Adrenal gland (tissue), 12 donors: ENCODE measurements around the gene UPK1A. TPM values are rescaled to one million over a fixed set of nuclear protein-coding genes. Genes with fewer than 3 reads are reported as not detected.

Source experiments
- DNase-seq, 7 donors: peaks; one replicate each; pipeline ENCODE4 v3.0.0-alpha.2; 2019 to 2020
- H3K27ac ChIP-seq, 5 donors: fragments of 200-600 bp; sonication (generic) in 4 of 5; 1 replicate in 3 of 5; 2 replicates in 2 of 5; pipeline versions ENCODE4 v1.5.1 to v1.8.0; 2016 to 2020; ENCODE audit warnings: mild to moderate bottlenecking in 1 of 5
- H3K27me3 ChIP-seq: fragments of 200-600 bp; 2 replicates; pipeline ENCODE4 v1.8.0; 2021
- H3K36me3 ChIP-seq, 2 donors: fragments of 200-600 bp; replicated peaks in 1 of 2; 1 replicate in 1 of 2; 2 replicates in 1 of 2; pipeline versions ENCODE4 v1.5.1 to v1.8.0; 2018 to 2022
- H3K4me1 ChIP-seq, 2 donors: fragments of 200-600 bp; replicated peaks in 1 of 2; 1 replicate in 1 of 2; 2 replicates in 1 of 2; pipeline versions ENCODE4 v1.5.1 to v1.8.0; 2018 to 2021
- H3K4me3 ChIP-seq, 4 donors: fragments of 200-600 bp; sonication (generic) in 3 of 4; one replicate each; pipeline ENCODE4 v1.5.1; 2016 to 2018
- H3K9me3 ChIP-seq, 3 donors: fragments of 200-600 bp; sonication (generic) in 1 of 3; replicated peaks in 1 of 3; 1 replicate in 2 of 3; 2 replicates in 1 of 3; pipeline versions ENCODE4 v1.5.1 to v1.8.0; 2016 to 2021
- POLR2A ChIP-seq, 2 donors: fragments of 450-650 bp; IDR thresholded peaks; one replicate each; pipeline ENCODE4 v1.6.1; 2017; ENCODE audit warnings: antibody characterized with exemption in 2 of 2, mild to moderate bottlenecking in 2 of 2, moderate library complexity in 1 of 2
- WGBS, 4 donors: extraction: QIAGEN DNeasy Blood & Tissue Kit in 2 of 4; methylation state at CpG; one replicate each; pipeline versions ENCODE4 v1.1.5 to v1.1.7; 2013 to 2017; 5-methylcytosine and 5-hydroxymethylcytosine counted together
- intact Hi-C, 2 donors: fragments of 100-400 bp; cut with DNase I; formaldehyde crosslinking; loops; one replicate each; pipeline versions ENCODE4 v1.14.1 to v1.15.0; 2022 to 2023
- polyA plus RNA-seq, 3 donors: library from polyadenylated mRNA; stranded (reverse); fragments of 200-250 nt in 2 of 3; fragments of 350-450 nt in 1 of 3; fragmentation: Illumina TruSeq in 1 of 3; extraction: RNeasy Lipid Tissue Mini Kit (QIAGEN cat#74804) in 1 of 3; gene quantifications; one replicate each; pipeline ENCODE4 v1.2.3, GENCODE V29; 2013 to 2014
- total RNA-seq, 9 donors: library from RNA; depleted of rRNA in 4 of 9; stranded (reverse); fragments of >200 nt in 4 of 9; fragments of 120-200 nt in 1 of 9; fragmentation: NEBNext Ultra II Directional in 1 of 9; extraction: Animal tissue kit (Norgen Biotek cat#: 25700) in 1 of 9; gene quantifications; one replicate each; pipeline versions ENCODE4 v1.1.0 to v1.2.4, GENCODE V29; 2013 to 2023
- TF ChIP-seq, protein P1 (sequence below), 6 experiments: fragments of 450-650 bp in 4 of 6; fragments of 200-600 bp in 2 of 6; sonication (generic) in 1 of 6; IDR thresholded peaks; 1 replicate in 5 of 6; 2 replicates in 1 of 6; pipeline versions ENCODE4 v1.5.1 to v1.8.0; 2016 to 2021; ENCODE audit warnings: antibody characterized with exemption in 6 of 6, mild to moderate bottlenecking in 2 of 6, moderate library complexity in 1 of 6
- donor health status: healthy with polysubstance abuse.
- donor health status: Bipolar disorder and iron deficiency.
- donor health status: DM: yes; HTN: yes; CAD: no.
- donor health status: DM: no; HTN: no; CAD: no.
- donor health status: DM: no; HTN: no; CAD: no.
- donor health status: DM: yes; HTN: yes; CAD: no.

UPK1A gene
- total and polyA plus RNA-seq, 12 donors: 1.2 TPM; not detected in 11

DNA sequence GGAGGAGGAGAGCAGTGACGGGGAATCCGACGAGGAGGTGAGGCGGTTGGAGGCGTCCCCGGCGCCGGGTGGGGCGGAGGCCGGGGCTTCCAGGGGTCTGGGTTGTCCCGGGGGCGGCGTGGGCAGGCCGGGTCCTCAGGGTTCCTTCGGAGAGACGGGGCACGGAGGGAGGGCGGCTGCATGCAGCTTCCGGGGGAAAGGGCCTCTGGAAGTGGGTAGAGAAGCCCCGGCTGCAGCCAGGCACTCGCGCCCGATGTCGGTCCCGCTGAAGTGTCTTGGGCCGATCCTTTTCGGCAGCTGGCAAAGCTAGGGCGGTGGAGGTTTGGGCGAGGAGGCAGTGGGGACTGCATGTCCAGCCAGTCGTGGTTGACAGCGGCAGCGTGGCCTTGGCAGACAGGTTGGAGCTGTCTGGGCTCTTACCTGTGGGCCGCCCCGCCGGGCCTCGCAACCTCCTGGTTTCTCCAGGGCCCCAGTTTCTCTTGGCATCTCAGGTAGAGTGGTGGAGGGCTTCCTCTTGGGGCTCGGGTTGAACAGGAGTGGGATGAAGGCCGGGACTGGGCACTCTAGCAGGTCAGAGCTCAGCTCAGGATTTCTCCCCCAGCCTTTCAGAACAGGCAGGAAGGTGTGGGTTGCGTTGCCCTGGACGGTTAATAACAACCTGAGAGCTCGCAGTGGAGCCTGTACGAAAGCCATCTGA, 52.2 kb downstream of the UPK1A start:
- peak in 1 of 2 donors; percentile 4 for TF ChIP-seq POLR2A (IDR thresholded peaks at IDR 0.05)
- TF ChIP-seq, protein P1, sequence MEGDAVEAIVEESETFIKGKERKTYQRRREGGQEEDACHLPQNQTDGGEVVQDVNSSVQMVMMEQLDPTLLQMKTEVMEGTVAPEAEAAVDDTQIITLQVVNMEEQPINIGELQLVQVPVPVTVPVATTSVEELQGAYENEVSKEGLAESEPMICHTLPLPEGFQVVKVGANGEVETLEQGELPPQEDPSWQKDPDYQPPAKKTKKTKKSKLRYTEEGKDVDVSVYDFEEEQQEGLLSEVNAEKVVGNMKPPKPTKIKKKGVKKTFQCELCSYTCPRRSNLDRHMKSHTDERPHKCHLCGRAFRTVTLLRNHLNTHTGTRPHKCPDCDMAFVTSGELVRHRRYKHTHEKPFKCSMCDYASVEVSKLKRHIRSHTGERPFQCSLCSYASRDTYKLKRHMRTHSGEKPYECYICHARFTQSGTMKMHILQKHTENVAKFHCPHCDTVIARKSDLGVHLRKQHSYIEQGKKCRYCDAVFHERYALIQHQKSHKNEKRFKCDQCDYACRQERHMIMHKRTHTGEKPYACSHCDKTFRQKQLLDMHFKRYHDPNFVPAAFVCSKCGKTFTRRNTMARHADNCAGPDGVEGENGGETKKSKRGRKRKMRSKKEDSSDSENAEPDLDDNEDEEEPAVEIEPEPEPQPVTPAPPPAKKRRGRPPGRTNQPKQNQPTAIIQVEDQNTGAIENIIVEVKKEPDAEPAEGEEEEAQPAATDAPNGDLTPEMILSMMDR (IDR thresholded peaks at IDR 0.05): no peak
- Histone ChIP-seq H3K27me3 (no peaks in the 10 kb centered on the region), H3K4me3 (peak overlapping the region in 3 of 4 donors; percentile 78 to 99 (median 84)), H3K9me3 (no peaks in the 10 kb centered on the region), H3K4me1 (peaks cover 21 to 26% of the 10 kb centered on the region in 2 donors), H3K27ac (peak overlapping the region in 4 of 5 donors; percentile 72 to 99 (median 87)), H3K36me3 (peaks cover 0 to 35% of the 10 kb centered on the region in 2 donors)
- peak in 5 of 7 donors; percentile 44 to 66 (median 62) for DNase-seq
- intact Hi-C loops: loop anchor here in 1 of 2 donors (10.0 kb wide), 1 partner anchor 174 kb away; the partner anchor contains the start of gene TMEM147
- WGBS, 4 donors: 1 to 3% (median 2%) methylated on average over 8 to 42 of the region's 42 CpGs

DNA sequence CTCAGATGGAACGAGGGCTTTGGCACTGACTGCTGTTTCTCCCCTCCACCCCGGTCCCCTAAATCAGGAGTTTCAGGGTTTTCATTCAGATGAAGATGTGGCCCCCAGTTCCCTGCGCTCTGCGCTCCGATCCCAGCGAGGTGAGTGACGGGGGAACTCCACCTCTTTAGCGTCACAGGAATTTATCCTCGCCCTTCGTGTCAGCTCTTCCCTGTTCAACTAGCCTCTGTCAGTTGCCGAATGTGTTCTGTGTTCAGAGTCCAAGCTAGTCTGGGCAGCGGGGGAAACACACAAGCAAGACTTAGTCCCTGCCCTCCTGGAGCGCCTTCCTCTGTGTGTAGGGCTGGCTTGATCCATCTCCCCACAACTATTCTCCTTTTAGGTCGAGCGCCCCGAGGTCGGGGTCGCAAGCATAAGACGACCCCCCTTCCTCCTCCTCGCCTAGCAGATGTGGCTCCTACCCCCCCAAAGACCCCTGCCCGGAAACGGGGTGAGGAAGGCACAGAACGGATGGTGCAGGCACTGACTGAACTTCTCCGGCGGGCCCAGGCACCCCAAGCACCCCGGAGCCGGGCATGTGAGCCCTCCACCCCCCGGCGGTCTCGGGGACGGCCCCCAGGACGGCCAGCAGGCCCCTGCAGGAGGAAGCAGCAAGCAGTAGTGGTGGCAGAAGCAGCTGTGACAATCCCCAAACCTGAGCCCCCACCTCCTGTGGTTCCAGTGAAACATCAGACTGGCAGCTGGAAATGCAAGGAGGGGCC, 53.3 kb downstream of the UPK1A start:
- WGBS, 4 donors: 79 to 85% (median 80%) methylated on average over 23 to 32 of the region's 32 CpGs
- intact Hi-C loops: loop anchor here in 1 of 2 donors (10.0 kb wide), 1 partner anchor 175 kb away; the partner anchor contains the start of gene TMEM147

DNA sequence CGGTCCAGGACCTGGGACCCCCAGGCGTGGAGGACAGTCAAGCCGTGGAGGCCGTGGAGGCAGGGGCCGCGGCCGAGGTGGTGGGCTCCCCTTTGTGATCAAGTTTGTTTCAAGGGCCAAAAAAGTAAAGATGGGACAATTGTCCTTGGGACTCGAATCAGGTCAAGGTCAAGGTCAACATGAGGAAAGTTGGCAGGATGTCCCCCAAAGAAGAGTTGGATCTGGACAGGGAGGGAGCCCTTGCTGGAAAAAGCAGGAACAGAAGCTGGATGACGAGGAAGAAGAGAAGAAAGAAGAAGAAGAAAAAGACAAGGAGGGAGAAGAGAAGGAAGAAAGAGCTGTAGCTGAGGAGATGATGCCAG, 53.8 kb downstream of the UPK1A start:
- no peaks in the 10 kb centered on the region for H3K27me3 ChIP-seq
- H3K36me3 ChIP-seq: peaks cover 0 to 52% of the 10 kb centered on the region in 2 donors
- no peak for DNase-seq
- no peak for TF ChIP-seq POLR2A (IDR thresholded peaks at IDR 0.05)
- TF ChIP-seq, protein P1 (IDR thresholded peaks at IDR 0.05): no peak
- H3K4me1 ChIP-seq: peaks cover 21 to 26% of the 10 kb centered on the region in 2 donors
- no peaks in the 10 kb centered on the region for H3K9me3 ChIP-seq
- no peak overlapping the region for H3K4me3 ChIP-seq
- WGBS, 4 donors: 72 to 79% (median 74%) methylated on average over 7 to 9 of the region's 9 CpGs
- intact Hi-C loops: no loop called here
- no peak overlapping the region for H3K27ac ChIP-seq

More for the DNA sequence above, 53.3 kb downstream of the UPK1A start:
- peak in 2 of 7 donors; percentile 33 to 55 for DNase-seq
- Histone ChIP-seq H3K27me3 (no peaks in the 10 kb centered on the region), H3K4me3 (no peak overlapping the region), H3K36me3 (peaks cover 0 to 46% of the 10 kb centered on the region in 2 donors), H3K27ac (no peak overlapping the region), H3K4me1 (peaks cover 21 to 26% of the 10 kb centered on the region in 2 donors), H3K9me3 (no peaks in the 10 kb centered on the region)
- TF ChIP-seq, protein P1 (IDR thresholded peaks at IDR 0.05): no peak
- TF ChIP-seq POLR2A (IDR thresholded peaks at IDR 0.05): no peak

DNA sequence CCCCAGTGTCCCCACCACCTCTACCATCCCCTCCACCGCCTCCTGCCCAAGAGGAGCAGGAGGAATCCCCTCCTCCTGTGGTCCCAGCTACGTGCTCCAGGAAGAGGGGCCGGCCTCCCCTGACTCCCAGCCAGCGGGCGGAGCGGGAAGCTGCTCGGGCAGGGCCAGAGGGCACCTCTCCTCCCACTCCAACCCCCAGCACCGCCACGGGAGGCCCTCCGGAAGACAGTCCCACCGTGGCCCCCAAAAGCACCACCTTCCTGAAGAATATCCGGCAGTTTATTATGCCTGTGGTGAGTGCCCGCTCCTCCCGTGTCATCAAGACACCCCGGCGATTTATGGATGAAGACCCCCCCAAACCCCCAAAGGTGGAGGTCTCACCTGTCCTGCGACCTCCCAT, 54.3 kb downstream of the UPK1A start:
- no peaks in the 10 kb centered on the region for H3K27me3 ChIP-seq
- intact Hi-C loops: no loop called here
- TF ChIP-seq, protein P1 (IDR thresholded peaks at IDR 0.05): no peak
- TF ChIP-seq POLR2A (IDR thresholded peaks at IDR 0.05): no peak
- peaks cover 21 to 24% of the 10 kb centered on the region in 2 donors for H3K4me1 ChIP-seq
- peak in 2 of 7 donors; percentile 18 to 27 for DNase-seq
- no peak overlapping the region for H3K27ac ChIP-seq
- H3K9me3 ChIP-seq: no peaks in the 10 kb centered on the region
- 79 to 86% (median 81%) methylated on average over 13 to 17 of the region's 17 CpGs for WGBS, 4 donors
- H3K36me3 ChIP-seq: peaks cover 0 to 57% of the 10 kb centered on the region in 2 donors
- no peak overlapping the region for H3K4me3 ChIP-seq
